ENCODE measurements around the gene PFKP.

The PFKP gene

GRCh38 chr10:3025026-3025683, 42.2 kb upstream of the PFKP start:
- no peak overlapping the region for H3K4me3 ChIP-seq (ENCODE audit: control insufficient read depth, low read depth, low read length)
- DNase-seq (ENCODE audit: low read depth) = no peak
- TF ChIP-seq CTCF (IDR thresholded peaks at IDR 0.05; ENCODE audit: control insufficient read depth, insufficient read depth, low read depth, low read length, missing control alignments) = no peak

- DNase-seq (ENCODE audit: low read depth) = no peak
- no peak overlapping the region for H3K4me3 ChIP-seq (ENCODE audit: control insufficient read depth, low read depth, low read length)
- TF ChIP-seq CTCF (IDR thresholded peaks at IDR 0.05; ENCODE audit: control insufficient read depth, insufficient read depth, low read depth, low read length, missing control alignments) = no peak
Observed at GRCh38 chr10:3027866-3028265, 39.5 kb upstream of the PFKP start.

- no peak overlapping the region for H3K4me3 ChIP-seq (ENCODE audit: control insufficient read depth, low read depth, low read length)
- TF ChIP-seq CTCF (IDR thresholded peaks at IDR 0.05; ENCODE audit: control insufficient read depth, insufficient read depth, low read depth, low read length, missing control alignments) = no peak
- no peak for DNase-seq (ENCODE audit: low read depth)
Observed at GRCh38 chr10:3028441-3028840, 38.9 kb upstream of the PFKP start.

GRCh38 chr10:3030765-3031164, 36.6 kb upstream of the PFKP start:
- no peak overlapping the region for H3K4me3 ChIP-seq (ENCODE audit: control insufficient read depth, low read depth, low read length)
- TF ChIP-seq CTCF (IDR thresholded peaks at IDR 0.05; ENCODE audit: control insufficient read depth, insufficient read depth, low read depth, low read length, missing control alignments) = no peak
- no peak for DNase-seq (ENCODE audit: low read depth)

- no peak for TF ChIP-seq CTCF (IDR thresholded peaks at IDR 0.05; ENCODE audit: control insufficient read depth, insufficient read depth, low read depth, low read length, missing control alignments)
- no peak for DNase-seq (ENCODE audit: low read depth)
- H3K4me3 ChIP-seq (ENCODE audit: control insufficient read depth, low read depth, low read length) = no peak overlapping the region
Observed at GRCh38 chr10:3031490-3031889, 35.9 kb upstream of the PFKP start.

GRCh38 chr10:3033925-3034324, 33.4 kb upstream of the PFKP start:
- no peak for DNase-seq (ENCODE audit: low read depth)
- no peak for TF ChIP-seq CTCF (IDR thresholded peaks at IDR 0.05; ENCODE audit: control insufficient read depth, insufficient read depth, low read depth, low read length, missing control alignments)
- no peak overlapping the region for H3K4me3 ChIP-seq (ENCODE audit: control insufficient read depth, low read depth, low read length)

GRCh38 chr10:3034616-3035015, 32.7 kb upstream of the PFKP start:
- TF ChIP-seq CTCF (IDR thresholded peaks at IDR 0.05; ENCODE audit: control insufficient read depth, insufficient read depth, low read depth, low read length, missing control alignments) = no peak
- DNase-seq (ENCODE audit: low read depth) = no peak
- no peak overlapping the region for H3K4me3 ChIP-seq (ENCODE audit: control insufficient read depth, low read depth, low read length)

Measured in AG09309 (cell line).